HG03457 (cell line): ENCODE results near the gene CCDC97.

Experiments
- ATAC-seq: cut with Tn5 transposase; IDR thresholded peaks from one replicate; pipeline ENCODE4 v1.9.1; 2021; ENCODE audit warnings: moderate number of reproducible peaks; ENCODE audit not compliant: unreplicated experiment

Gene CCDC97

DNA sequence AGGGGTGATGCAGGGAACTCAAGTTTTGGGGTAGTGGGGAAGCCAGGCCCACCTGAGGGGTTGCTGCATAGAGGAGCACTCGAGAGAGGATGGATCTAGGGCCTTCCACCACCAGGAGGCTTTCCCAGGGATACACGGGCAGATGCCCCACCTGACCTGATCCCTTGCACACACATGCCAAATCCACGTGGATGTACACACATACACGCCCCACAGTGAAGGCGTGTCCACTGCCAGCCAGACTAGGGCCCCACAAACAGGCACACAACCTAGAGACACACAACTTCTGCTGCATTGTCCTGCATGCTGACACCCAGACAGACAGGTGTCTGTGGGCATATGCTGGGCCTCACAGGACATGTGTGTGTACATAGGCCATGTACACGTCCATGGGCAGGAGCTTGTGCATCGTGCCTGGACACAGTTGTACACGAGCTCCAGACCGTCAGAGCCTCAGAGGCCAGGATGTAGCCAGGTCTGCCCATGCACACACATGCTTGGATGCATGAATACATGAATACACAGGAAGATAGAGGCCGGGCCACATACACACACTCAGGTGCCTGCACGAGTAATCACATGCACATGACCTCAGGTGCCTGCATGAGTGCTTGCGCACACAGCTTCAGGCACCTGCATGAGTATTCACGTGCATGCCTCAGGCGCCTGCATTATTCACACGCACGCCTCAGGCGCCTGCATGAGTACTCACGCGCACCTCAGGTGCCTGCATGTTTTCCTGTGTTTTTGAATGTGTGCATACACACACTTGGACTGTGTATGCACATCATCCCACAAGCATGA is 8.9 kb downstream of the CCDC97 start:
- no peak for ATAC-seq

DNA sequence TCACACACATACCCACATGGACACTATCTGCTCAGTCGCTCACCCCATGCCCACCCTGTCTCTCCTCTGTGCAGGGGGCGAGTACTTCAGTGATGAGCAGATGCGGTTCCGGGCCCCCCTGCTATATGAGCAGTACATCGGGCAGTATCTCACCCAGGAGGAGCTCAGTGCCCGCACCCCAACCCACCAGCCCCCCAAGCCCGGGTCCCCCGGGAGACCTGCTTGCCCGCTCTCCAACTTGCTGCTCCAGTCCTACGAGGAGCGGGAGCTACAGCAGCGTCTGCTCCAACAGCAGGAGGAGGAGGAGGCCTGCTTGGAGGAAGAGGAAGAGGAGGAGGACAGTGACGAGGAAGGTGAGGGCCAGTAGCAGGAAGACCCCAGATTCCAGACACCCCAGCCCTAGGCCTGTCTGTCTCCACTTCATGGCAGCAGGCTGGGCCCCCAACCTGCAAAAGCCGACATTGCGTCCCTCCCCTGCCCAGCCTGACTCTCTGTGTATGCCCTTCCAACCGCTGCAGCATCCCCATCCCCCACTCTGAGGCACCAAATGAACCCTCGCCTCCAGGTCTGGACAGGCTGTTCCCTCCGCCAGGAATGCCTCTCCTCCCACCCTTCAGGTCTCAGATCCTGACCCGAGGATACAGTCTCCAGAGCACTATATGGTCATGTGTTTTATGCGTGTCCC is 9.7 kb downstream of the CCDC97 start:
- ATAC-seq = no peak

DNA sequence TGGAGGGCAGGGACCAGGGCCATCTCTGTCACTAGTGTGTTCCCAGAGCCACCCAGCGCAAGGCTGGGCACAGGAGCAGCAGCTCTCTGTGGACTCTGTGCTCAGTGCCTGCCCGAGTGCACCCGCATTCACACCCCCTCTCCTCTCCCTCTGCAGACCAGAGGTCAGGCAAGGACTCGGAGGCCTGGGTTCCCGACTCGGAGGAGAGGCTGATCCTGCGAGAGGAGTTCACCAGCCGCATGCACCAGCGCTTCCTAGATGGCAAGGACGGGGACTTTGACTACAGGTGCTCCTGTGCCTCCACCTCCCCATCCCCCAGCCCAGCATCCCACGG is 10.2 kb downstream of the CCDC97 start:
- ATAC-seq = no peak

DNA sequence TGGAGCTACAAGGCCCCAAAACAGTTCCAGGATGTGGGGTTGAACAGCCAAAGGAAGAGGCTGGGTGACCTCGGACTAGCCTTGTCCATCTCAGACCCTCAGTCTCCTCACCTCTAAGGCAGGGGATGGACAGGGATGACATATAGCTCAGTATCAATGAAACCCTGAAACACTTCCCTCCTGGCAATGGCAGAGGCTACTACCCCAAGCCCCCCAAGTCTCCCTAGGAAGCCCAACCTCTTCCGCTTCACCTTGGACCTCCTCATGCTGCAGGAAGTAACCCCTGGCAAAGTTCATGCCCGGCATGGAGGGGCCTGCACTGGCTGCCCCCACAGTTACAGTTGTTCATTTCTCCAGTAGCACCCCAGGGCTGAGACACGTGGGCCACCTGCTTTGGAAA is 10.6 kb downstream of the CCDC97 start:
- no peak for ATAC-seq

DNA sequence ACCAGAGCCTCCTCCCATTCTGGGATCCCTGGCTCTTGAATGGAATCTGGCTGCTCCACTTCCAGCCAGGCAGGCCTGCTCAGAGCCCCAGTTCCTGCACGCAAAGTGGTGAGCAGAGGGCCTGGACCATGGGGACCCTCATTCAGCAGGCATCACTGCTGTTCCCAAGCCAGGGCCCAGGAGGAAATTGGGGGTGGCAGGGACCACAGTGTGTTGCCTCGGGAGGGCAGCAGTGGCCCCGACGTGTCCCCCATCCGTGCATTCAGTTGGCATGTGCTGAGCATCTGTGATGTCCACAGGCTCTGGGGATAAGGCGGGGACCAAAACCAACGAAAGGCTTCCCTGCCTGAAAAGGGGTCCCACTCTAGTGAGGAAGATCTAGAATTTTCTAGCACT is 11.2 kb downstream of the CCDC97 start:
- no peak for ATAC-seq

DNA sequence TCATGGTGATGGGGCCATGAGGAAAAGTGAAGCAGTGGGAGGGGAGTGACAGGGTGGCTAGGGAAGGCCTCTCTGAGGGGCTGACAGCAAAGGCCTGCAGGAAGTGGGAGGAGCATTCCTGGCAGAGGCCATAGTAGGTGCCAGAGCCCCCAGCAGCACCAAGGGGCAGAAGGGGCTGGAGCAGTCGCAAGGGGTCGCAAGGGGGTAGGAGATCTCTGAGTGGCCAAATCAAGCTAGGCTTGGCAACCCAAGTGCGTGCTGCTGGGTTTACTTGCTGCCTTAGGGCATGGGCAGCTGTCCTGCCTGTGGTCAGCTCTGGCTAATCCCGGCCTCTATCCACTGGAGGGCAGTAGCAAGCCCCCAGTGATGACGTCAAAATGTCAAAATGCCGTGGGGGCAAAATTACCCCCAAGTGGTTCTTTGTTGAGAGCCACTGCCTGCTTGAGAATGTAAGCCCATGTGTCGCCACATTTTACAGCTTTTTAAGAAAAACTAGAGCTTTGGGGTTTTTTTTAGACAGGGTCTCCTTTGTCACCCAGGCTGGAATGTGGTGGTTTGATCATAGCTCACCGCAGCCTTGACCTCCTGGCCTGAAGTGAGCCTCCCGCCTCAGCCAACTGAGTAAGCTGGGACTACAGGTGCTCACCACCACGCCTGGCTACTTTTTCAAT is 11.8 kb downstream of the CCDC97 start:
- ATAC-seq = no peak

DNA sequence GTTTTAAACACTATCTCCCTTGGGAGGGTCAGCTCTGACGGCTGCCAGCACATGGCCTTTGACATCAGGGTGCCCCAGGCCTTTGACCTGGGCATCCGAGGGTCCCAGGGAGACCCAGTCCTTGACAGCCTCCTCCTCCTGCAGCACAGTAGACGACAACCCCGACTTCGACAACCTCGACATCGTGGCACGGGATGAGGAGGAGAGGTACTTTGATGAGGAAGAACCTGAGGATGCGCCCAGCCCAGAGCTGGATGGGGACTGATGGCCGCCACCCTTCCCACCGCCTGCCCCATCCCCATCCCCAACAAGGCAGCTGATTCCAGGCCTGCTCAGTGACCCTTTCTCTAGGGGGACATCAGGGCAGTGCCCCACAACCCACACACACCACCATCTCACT is 12.5 kb downstream of the CCDC97 start:
- no peak for ATAC-seq

DNA sequence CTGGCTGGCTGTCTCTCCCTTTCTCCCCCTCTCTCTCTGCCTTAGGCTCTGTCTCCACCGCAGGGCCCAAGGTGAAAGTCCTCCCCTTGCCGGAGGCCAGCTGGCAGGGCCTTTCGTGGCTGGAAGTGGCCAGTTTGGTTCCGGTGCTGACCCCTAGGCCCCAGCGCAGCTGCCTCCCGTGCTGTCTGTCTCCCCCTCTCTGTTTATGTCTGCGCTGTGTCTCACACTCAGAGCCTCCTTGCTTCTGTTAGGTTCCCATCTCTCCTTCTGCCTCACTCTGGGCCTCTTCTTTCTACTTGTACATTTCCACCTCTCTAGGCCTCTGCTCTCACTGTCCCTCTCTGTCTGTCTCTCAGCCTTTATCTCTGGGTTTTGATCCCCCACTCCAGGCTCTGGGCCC is 13.1 kb downstream of the CCDC97 start:
- no peak for ATAC-seq

DNA sequence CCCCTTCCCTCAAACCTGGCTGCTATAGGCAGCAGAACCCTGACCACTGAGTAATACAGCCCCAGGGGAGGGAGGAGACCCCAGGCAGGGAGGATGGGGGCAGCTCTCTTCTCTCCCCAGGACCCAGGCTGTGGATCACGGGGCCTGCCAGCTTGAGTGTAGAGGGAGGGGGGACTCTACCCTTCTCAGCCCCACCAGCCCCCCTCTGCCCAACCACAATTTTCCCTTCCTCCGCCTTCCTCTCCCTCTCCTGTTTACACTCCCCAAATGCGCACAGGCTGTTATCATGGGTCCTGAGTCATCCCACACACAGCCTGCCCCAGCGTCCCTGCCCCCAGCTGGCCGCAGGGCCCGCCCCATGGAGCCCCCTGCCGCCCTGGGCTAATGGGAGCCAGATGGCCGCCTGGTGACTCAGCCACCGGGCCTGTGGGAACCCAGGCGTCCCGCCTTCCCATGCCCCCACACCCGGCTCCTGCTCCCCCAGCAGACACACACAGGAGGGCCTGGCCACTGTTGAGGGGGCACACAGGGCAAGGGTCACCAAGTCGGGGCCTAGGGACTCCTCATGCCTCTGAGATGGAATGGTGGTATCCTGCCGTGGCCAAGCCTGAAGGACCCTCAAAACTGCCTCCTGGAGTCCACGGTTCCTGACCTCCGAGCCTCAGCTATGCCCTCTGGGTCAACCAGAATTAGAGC is 13.6 kb downstream of the CCDC97 start:
- ATAC-seq = no peak

DNA sequence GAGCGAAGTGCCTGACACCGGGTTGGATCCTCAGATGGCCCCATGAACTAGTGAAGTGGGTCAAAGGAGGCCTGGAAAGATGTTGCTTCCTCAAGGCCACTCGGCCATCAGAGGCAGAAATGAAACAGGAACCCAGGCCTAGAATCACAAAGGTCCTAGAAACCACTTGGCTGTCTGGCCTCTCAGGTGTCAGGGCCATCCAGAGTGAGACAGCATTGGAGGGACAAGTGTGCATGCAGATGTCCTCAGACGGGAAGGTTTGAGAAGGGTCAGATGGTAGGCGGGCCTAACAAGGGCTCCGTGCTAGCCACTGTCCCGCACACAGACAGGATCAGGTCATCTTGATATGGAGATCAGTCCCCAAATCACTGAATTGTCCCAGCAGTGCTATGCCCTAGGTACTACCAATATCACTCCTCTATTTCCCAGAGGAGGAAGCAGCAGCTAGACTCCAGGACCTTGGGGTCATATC is 14.3 kb downstream of the CCDC97 start:
- ATAC-seq = no peak

DNA sequence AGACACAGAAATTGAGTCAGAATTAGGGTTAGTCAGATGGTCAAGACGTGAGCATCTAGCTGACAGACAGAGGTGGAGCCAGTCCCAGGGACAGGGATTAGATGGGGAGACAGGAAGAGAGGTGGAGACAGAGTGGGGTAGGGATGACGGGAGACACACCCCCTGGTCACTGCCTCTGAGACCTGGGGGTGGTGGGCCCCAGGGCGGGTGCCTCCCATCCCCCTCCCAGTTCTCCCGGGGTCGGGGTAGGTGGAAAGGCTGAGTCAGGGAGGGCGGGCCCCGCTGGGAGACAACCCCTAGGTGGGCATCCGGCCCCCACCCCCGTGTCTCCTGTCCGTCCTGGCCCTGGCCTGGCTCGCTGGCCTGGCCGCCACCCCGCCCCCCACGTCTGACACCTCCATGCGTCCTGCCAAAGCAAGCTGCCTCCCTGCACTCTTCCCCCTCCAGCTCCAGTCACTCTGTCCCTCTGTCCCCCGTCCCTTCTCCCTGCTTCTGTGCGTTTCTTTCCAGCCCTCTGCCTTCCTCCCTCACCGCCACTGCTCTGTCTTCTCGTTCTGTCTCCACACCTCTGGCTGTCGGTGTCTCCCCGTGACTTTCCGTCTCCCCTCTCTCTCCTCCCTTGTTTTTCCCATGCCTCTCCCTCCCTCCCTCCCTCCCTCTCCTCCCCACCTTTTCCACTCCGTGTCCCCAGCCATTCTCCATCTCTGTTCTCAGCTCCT is 15.1 kb downstream of the CCDC97 start:
- no peak for ATAC-seq

DNA sequence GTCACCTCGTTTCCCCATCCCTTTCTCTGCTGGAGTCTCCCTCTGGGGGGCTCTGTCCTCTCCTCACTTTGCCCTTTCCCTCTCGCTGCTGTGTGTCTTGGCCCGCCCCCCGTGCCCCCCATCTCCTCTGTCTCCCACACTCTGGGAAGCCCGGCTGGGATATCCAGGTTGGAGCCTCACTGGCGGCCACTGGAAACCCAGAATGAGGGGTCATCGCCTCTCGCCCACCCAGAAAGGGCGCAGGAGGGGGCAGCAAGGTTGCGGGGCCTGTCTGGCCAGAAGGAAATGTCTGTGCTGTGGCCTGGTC is 15.6 kb downstream of the CCDC97 start:
- ATAC-seq = no peak

DNA sequence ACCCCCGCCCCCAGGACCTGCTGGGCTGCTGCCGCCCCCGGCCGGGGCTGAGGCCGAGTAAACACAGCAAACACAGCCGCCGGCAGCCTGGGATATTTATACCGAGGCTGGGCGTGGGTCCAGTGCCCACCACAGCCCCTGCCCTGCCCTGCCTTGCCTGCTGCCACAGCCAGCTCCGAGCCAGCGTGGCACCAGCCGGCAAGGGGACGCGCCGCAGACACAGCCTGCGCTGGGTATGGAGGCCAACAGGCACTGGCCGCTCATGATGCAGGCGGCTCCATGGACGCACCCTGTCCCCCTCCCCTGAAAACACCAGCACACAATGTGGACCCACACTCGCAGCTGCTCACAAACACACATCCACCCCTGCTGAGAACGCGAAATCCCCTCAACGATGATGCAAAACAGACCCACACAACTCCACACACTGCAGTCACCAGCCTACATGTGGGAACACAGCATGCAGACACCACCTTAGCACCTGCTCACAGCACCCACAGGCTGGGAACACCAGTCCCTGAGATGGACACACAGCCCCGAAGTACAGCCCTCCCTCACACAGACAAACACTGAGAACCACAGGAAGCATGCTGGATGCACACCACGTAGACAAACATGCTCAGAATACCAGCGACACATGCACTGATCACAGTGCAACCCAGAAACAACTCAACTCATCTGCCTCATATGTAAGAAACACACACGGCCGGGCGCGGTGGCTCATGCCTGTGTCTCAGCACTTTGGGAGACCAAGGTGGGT is 16.2 kb downstream of the CCDC97 start:
- ATAC-seq = no peak

DNA sequence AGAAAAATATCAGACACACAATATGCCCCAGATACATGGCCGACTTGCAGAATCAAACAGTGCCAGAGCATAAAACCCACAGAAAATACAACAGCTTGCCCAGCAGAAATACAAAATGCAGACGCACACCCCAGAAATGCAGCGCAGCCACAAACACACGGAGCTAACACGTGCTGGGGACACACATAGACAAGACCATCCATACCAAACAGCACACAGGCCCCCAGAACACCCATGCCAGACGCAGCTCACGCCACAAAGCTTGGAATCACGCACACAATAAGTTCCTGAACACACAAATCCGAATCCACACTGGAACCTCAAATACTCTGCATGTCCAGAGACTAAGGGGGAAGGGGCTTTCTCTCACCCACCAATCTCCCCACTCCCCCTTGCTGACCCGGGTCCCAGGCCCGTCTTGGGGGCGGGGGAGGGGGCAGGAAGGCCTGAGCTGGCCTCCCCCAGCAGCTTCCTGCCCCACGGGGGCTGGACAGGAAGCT is 17.2 kb downstream of the CCDC97 start:
- no peak for ATAC-seq

DNA sequence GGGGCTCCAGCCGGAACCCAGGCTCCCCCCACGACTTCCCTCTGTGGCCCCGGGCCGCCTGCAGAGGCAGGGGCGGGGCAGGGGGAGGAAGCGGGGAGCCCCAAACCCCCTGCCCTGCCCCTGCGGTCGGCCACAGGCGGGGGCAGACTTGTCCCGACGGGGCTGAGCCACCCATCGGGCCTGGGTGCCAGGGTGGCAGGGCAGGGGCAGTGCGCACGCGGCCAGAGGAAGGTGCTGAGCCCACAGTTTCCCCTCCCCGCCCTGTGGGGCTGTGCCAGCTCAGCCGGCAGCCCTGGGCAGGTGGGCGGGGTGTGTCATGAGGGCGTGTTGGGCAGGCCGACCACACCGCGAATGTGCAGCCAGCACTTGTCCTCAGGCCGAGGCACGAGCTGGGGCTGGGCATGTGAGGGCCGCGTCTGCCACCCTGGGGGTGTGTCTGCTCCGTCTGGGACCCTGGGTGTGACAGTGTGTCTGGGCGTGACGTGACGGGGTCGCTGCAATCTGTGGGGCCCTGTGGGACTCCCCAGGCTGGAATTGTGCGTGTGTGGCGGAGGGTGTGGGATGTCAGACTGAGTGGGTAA is 17.7 kb downstream of the CCDC97 start:
- ATAC-seq = peak; percentile 34

DNA sequence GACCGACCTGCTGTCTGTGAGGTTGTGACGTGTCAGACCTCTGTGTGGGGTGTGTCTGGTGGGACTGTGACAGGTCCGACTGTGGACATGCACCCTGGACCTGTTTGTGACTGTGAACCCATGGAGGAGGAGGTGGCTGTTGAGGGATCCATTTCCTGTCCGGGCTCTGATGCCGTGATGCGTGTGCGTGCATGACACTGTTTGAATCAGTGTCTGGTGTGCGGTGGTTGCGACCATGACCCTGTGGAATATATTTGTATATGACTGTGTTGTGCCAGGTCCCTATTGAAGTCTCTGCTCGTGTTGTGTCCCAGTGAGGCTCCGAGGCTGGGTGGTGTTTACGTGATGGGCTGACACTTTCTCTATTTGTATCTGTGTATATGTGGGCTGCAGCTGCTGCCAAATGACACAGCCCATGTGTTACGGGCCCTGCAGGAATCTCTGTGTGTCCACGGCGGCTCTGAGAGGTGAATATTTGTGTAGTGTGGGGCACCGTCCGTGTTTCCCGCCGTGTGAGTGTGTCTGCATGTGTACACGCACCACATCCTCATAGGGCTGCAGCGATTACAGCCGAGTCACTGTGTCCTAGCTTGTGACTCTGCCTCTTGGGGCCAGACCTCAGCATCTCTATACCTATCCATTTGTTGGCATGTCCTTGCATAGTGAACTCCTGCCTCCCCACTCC is 18.3 kb downstream of the CCDC97 start:
- peak; percentile 4 for ATAC-seq

DNA sequence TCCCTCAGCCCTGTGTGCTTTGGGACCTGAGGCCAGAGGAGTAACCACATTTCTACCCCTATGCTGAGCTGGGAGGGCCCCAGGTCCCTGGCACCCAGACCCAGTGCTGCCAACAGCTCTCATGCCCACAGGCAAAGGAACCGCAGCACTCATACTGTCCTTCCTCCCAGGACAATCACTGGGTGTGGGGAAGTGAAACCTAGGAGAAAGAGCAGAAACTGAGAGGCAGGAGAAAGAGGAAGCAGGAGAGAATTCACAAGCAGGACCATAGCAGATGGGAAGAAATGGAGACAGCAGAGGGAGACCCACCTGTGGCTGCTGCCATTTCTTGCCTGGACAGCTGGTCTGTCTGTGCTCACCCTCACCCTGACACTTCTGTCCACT is 18.9 kb downstream of the CCDC97 start:
- no peak for ATAC-seq

DNA sequence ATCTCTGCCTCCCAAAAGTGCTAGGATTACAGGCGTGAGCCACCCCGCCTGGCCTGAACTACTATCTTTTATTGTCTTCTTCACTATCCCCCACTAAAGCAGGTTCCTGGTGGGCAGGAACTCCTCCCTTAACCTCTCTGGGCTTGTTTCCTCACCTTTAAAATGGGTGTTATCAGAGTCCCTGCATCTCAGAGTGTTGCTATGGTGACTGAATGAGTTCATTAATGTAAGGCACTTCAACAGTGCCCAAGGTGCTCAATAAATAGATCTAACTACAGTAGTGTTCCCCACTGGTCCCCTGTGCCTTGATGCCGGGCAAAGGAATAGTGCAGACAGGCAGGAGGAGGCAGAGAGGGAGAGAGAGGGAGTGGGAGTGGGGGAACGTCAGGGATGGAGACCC is 20.5 kb downstream of the CCDC97 start:
- no peak for ATAC-seq
